ENCODE measurements around the gene C9orf85.

Gene C9orf85

GRCh38 chr9:71901695-71902597, 9.5 kb upstream of the C9orf85 start:
- Histone ChIP-seq H3K9me3 (ENCODE audit: control insufficient read depth, low read length) (no peaks in the 10 kb centered on the region), H3K27me3 (ENCODE audit: control insufficient read depth, insufficient read depth, low read length, poor library complexity, severe bottlenecking) (no peaks in the 10 kb centered on the region), H3K4me3 (ENCODE audit: insufficient read depth, low read depth, low read length) (no peak overlapping the region), H3K4me1 (ENCODE audit: control insufficient read depth, insufficient read depth, low read length) (peaks cover 16% of the 10 kb centered on the region), H3K27ac (ENCODE audit: insufficient read depth, low read depth, low read length, poor library complexity, severe bottlenecking) (peak overlapping the region; percentile 2), H3K36me3 (ENCODE audit: control insufficient read depth, insufficient read depth, low read length) (peaks cover 5% of the 10 kb centered on the region)
- WGBS, 2 experiments = 48 to 49% methylated on average over 5 to 6 of the region's 6 CpGs

- no peak overlapping the region for H3K27ac ChIP-seq (ENCODE audit: insufficient read depth, low read depth, low read length, poor library complexity, severe bottlenecking)
- WGBS, 2 experiments = 65 to 75% methylated on average over 2 of the region's 2 CpGs
- H3K4me1 ChIP-seq (ENCODE audit: control insufficient read depth, insufficient read depth, low read length) = peaks cover 16% of the 10 kb centered on the region
- no peaks in the 10 kb centered on the region for H3K27me3 ChIP-seq (ENCODE audit: control insufficient read depth, insufficient read depth, low read length, poor library complexity, severe bottlenecking)
- H3K9me3 ChIP-seq (ENCODE audit: control insufficient read depth, low read length) = no peaks in the 10 kb centered on the region
- H3K36me3 ChIP-seq (ENCODE audit: control insufficient read depth, insufficient read depth, low read length) = peaks cover 5% of the 10 kb centered on the region
- no peak overlapping the region for H3K4me3 ChIP-seq (ENCODE audit: insufficient read depth, low read depth, low read length)
These were observed 7.4 kb upstream of the C9orf85 start for GRCh38 chr9:71904076-71904475.

GRCh38 chr9:71908825-71909224, 2.6 kb upstream of the C9orf85 start:
- no peaks in the 10 kb centered on the region for H3K27me3 ChIP-seq (ENCODE audit: control insufficient read depth, insufficient read depth, low read length, poor library complexity, severe bottlenecking)
- H3K4me3 ChIP-seq (ENCODE audit: insufficient read depth, low read depth, low read length) = peak overlapping the region; percentile 75
- H3K27ac ChIP-seq (ENCODE audit: insufficient read depth, low read depth, low read length, poor library complexity, severe bottlenecking) = no peak overlapping the region
- WGBS, 2 experiments = 8 to 13% methylated on average over 1 of the region's 1 CpG
- H3K4me1 ChIP-seq (ENCODE audit: control insufficient read depth, insufficient read depth, low read length) = no peaks in the 10 kb centered on the region
- no peaks in the 10 kb centered on the region for H3K9me3 ChIP-seq (ENCODE audit: control insufficient read depth, low read length)
- H3K36me3 ChIP-seq (ENCODE audit: control insufficient read depth, insufficient read depth, low read length) = peaks cover 5% of the 10 kb centered on the region

GRCh38 chr9:71909887-71910649, 1.4 kb upstream of the C9orf85 start:
- Histone ChIP-seq H3K27ac (ENCODE audit: insufficient read depth, low read depth, low read length, poor library complexity, severe bottlenecking) (peak overlapping the region; percentile 94), H3K36me3 (ENCODE audit: control insufficient read depth, insufficient read depth, low read length) (peaks cover 5% of the 10 kb centered on the region), H3K9me3 (ENCODE audit: control insufficient read depth, low read length) (no peaks in the 10 kb centered on the region), H3K27me3 (ENCODE audit: control insufficient read depth, insufficient read depth, low read length, poor library complexity, severe bottlenecking) (no peaks in the 10 kb centered on the region), H3K4me1 (ENCODE audit: control insufficient read depth, insufficient read depth, low read length) (no peaks in the 10 kb centered on the region), H3K4me3 (ENCODE audit: insufficient read depth, low read depth, low read length) (peak overlapping the region; percentile 75)
- WGBS, 2 experiments = 0% methylated on average over 47 of the region's 47 CpGs

GRCh38 chr9:71910650-71911060, 784 bp upstream of the C9orf85 start:
- Histone ChIP-seq H3K4me3 (ENCODE audit: insufficient read depth, low read depth, low read length) (peak overlapping the region; percentile 75), H3K9me3 (ENCODE audit: control insufficient read depth, low read length) (no peaks in the 10 kb centered on the region), H3K4me1 (ENCODE audit: control insufficient read depth, insufficient read depth, low read length) (no peaks in the 10 kb centered on the region), H3K27me3 (ENCODE audit: control insufficient read depth, insufficient read depth, low read length, poor library complexity, severe bottlenecking) (no peaks in the 10 kb centered on the region), H3K27ac (ENCODE audit: insufficient read depth, low read depth, low read length, poor library complexity, severe bottlenecking) (peak overlapping the region; percentile 94), H3K36me3 (ENCODE audit: control insufficient read depth, insufficient read depth, low read length) (peaks cover 1% of the 10 kb centered on the region)
- 0% methylated on average over 56 of the region's 56 CpGs for WGBS, 2 experiments

GRCh38 chr9:71911908-71912335, 483 bp downstream of the C9orf85 start:
- H3K27ac ChIP-seq (ENCODE audit: insufficient read depth, low read depth, low read length, poor library complexity, severe bottlenecking) = peak overlapping the region; percentile 85
- 2 to 3% methylated on average over 9 of the region's 9 CpGs for WGBS, 2 experiments
- H3K4me3 ChIP-seq (ENCODE audit: insufficient read depth, low read depth, low read length) = peak overlapping the region; percentile 61
- no peaks in the 10 kb centered on the region for H3K4me1 ChIP-seq (ENCODE audit: control insufficient read depth, insufficient read depth, low read length)
- H3K36me3 ChIP-seq (ENCODE audit: control insufficient read depth, insufficient read depth, low read length) = no peaks in the 10 kb centered on the region
- no peaks in the 10 kb centered on the region for H3K9me3 ChIP-seq (ENCODE audit: control insufficient read depth, low read length)
- H3K27me3 ChIP-seq (ENCODE audit: control insufficient read depth, insufficient read depth, low read length, poor library complexity, severe bottlenecking) = no peaks in the 10 kb centered on the region

GRCh38 chr9:71915495-71915894, 4.1 kb downstream of the C9orf85 start:
- no peaks in the 10 kb centered on the region for H3K9me3 ChIP-seq (ENCODE audit: control insufficient read depth, low read length)
- no peaks in the 10 kb centered on the region for H3K36me3 ChIP-seq (ENCODE audit: control insufficient read depth, insufficient read depth, low read length)
- H3K27me3 ChIP-seq (ENCODE audit: control insufficient read depth, insufficient read depth, low read length, poor library complexity, severe bottlenecking) = no peaks in the 10 kb centered on the region
- H3K4me3 ChIP-seq (ENCODE audit: insufficient read depth, low read depth, low read length) = no peak overlapping the region
- H3K27ac ChIP-seq (ENCODE audit: insufficient read depth, low read depth, low read length, poor library complexity, severe bottlenecking) = no peak overlapping the region
- H3K4me1 ChIP-seq (ENCODE audit: control insufficient read depth, insufficient read depth, low read length) = no peaks in the 10 kb centered on the region

- H3K36me3 ChIP-seq (ENCODE audit: control insufficient read depth, insufficient read depth, low read length) = no peaks in the 10 kb centered on the region
- H3K9me3 ChIP-seq (ENCODE audit: control insufficient read depth, low read length) = no peaks in the 10 kb centered on the region
- H3K27ac ChIP-seq (ENCODE audit: insufficient read depth, low read depth, low read length, poor library complexity, severe bottlenecking) = no peak overlapping the region
- no peaks in the 10 kb centered on the region for H3K4me1 ChIP-seq (ENCODE audit: control insufficient read depth, insufficient read depth, low read length)
- no peaks in the 10 kb centered on the region for H3K27me3 ChIP-seq (ENCODE audit: control insufficient read depth, insufficient read depth, low read length, poor library complexity, severe bottlenecking)
- H3K4me3 ChIP-seq (ENCODE audit: insufficient read depth, low read depth, low read length) = no peak overlapping the region
These were observed 5.5 kb downstream of the C9orf85 start for GRCh38 chr9:71916834-71917534.

- Histone ChIP-seq H3K36me3 (ENCODE audit: control insufficient read depth, insufficient read depth, low read length) (no peaks in the 10 kb centered on the region), H3K4me3 (ENCODE audit: insufficient read depth, low read depth, low read length) (no peak overlapping the region), H3K27me3 (ENCODE audit: control insufficient read depth, insufficient read depth, low read length, poor library complexity, severe bottlenecking) (no peaks in the 10 kb centered on the region), H3K9me3 (ENCODE audit: control insufficient read depth, low read length) (no peaks in the 10 kb centered on the region), H3K4me1 (ENCODE audit: control insufficient read depth, insufficient read depth, low read length) (no peaks in the 10 kb centered on the region), H3K27ac (ENCODE audit: insufficient read depth, low read depth, low read length, poor library complexity, severe bottlenecking) (no peak overlapping the region)
- 83 to 96% methylated on average over 4 of the region's 5 CpGs for WGBS, 2 experiments
These were observed 7.0 kb downstream of the C9orf85 start for GRCh38 chr9:71918419-71918818.

All from ectodermal cell (in vitro differentiated cells).